Uterus (tissue), 2 donors: ENCODE data around the gene EVL.

Experiments used
- CTCF ChIP-seq, 4 experiments: fragments of 200-600 bp in 2 of 4; fragments of 450-650 bp in 2 of 4; sonication (generic) in 2 of 4; IDR thresholded peaks; one replicate each; pipeline ENCODE4 v1.5.1; 2016 to 2019; ENCODE audit warnings: antibody characterized with exemption in 4 of 4, mild to moderate bottlenecking in 2 of 4, moderate library complexity in 1 of 4
- POLR2A ChIP-seq, 2 donors: fragments of 450-650 bp; IDR thresholded peaks; one replicate each; pipeline ENCODE4 v1.6.1; 2016; ENCODE audit warnings: antibody characterized with exemption in 2 of 2, mild to moderate bottlenecking in 1 of 2, moderate library complexity in 1 of 2

DNA sequence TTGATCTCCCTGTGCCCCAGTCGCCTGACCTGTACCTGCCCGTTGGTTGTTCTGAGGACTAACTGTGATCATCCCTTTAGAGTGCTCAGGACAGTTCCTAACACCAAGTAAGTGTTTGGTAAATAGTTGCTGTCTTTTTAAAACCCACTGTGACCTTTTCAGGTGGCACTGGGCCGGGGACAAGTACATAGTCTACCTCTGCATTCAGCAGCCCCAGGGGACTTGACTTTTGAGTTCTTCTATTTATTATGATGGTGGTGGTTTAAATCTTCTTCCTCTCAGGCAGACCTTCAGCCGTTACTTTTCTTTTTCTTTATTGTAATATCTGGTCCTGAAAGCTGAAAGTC lies 38.8 kb downstream of the EVL start:
- no peak for TF ChIP-seq POLR2A (IDR thresholded peaks at IDR 0.05)
- TF ChIP-seq CTCF (IDR thresholded peaks at IDR 0.05): no peak
